Keratinocyte (primary cell): ENCODE results near the gene HERPUD1. TPM values are rescaled to one million over a fixed set of nuclear protein-coding genes. Genes with fewer than 3 reads are reported as not detected.

Source experiments
- DNase-seq: peaks from one replicate; pipeline ENCODE4 v3.0.0-alpha.2; 2011; ENCODE audit warnings: low read depth, missing footprints, low spot score
- FAIRE-seq: peaks from 2 replicates; lab custom pipeline; 2011; peaks lifted over from hg19 to GRCh38; lab: Jason Lieb, UNC
- H2AFZ ChIP-seq: 2 replicates; pipeline ENCODE4 v1.6.0; 2012; ENCODE audit warnings: low read length, control low read depth, inconsistent platforms; ENCODE audit not compliant: control insufficient read depth
- H3K27ac ChIP-seq: 2 replicates; pipeline ENCODE4 v1.5.1; 2011; ENCODE audit warnings: low read length; ENCODE audit not compliant: control insufficient read depth, insufficient read depth
- H3K27me3 ChIP-seq: 3 replicates; pipeline ENCODE4 v1.6.0; 2011; ENCODE audit warnings: low read length; ENCODE audit not compliant: control insufficient read depth, insufficient read depth; ENCODE audit errors: extremely low read depth
- H3K36me3 ChIP-seq, 2 experiments: 2 replicates in 1 of 2; 3 replicates in 1 of 2; pipeline ENCODE4 v1.5.1; 2011; ENCODE audit warnings: low read length in 2 of 2, mild to moderate bottlenecking in 1 of 2; ENCODE audit not compliant: control insufficient read depth in 2 of 2, insufficient read depth in 2 of 2; ENCODE audit errors: extremely low read depth in 1 of 2
- H3K4me1 ChIP-seq: 3 replicates; pipeline ENCODE4 v1.5.1; 2011; ENCODE audit warnings: low read length; ENCODE audit not compliant: control insufficient read depth, insufficient read depth; ENCODE audit errors: extremely low read depth
- H3K4me2 ChIP-seq: 3 replicates; pipeline ENCODE4 v1.6.0; 2011; ENCODE audit warnings: low read depth, low read length; ENCODE audit not compliant: control insufficient read depth, insufficient read depth; ENCODE audit errors: extremely low read depth
- H3K4me3 ChIP-seq, 3 experiments: fragments of 200-600 bp in 1 of 3; sonication (generic) in 1 of 3; 2 replicates in 2 of 3; 3 replicates in 1 of 3; pipeline ENCODE4 v1.5.1; 2011 to 2016; ENCODE audit warnings: low read length in 3 of 3, mild to moderate bottlenecking in 3 of 3, control low read depth in 2 of 3, inconsistent platforms in 1 of 3, low read depth in 1 of 3, mixed read lengths in 1 of 3, mixed run types in 1 of 3, moderate library complexity in 1 of 3; ENCODE audit not compliant: control insufficient read depth in 2 of 3, insufficient read depth in 2 of 3; ENCODE audit errors: extremely low read depth in 1 of 3
- H3K79me2 ChIP-seq: 2 replicates; pipeline ENCODE4 v1.6.0; 2012; ENCODE audit warnings: low read length; ENCODE audit not compliant: control insufficient read depth, insufficient read depth
- H3K9ac ChIP-seq: 3 replicates; pipeline ENCODE4 v1.6.0; 2011; ENCODE audit warnings: low read length; ENCODE audit not compliant: control insufficient read depth, insufficient read depth; ENCODE audit errors: extremely low read depth
- H3K9me1 ChIP-seq: 3 replicates; pipeline ENCODE4 v1.6.0; 2011; ENCODE audit warnings: low read length; ENCODE audit not compliant: control insufficient read depth, insufficient read depth; ENCODE audit errors: extremely low read depth
- H3K9me3 ChIP-seq: 2 replicates; pipeline ENCODE4 v1.5.1; 2012; ENCODE audit warnings: low read depth, low read length; ENCODE audit not compliant: control insufficient read depth
- H4K20me1 ChIP-seq: 3 replicates; pipeline ENCODE4 v1.6.0; 2011; ENCODE audit warnings: low read length; ENCODE audit not compliant: control insufficient read depth, insufficient read depth; ENCODE audit errors: extremely low read depth
- EZH2 ChIP-seq: IDR thresholded peaks from one replicate; pipeline ENCODE4 v1.6.1; 2012; ENCODE audit warnings: inconsistent platforms, mild to moderate bottlenecking, low read length, moderate library complexity
- dilution Hi-C: fragments of 300-500 bp; cut with MboI; formaldehyde crosslinking; loops from one replicate; pipeline ENCODE4 v1.7.0; 2020; ENCODE audit warnings: low sequenced_read_pairs; ENCODE audit not compliant: extremely low pct_ligation_motif_present
- polyA plus RNA-seq, 5 experiments: library from polyadenylated mRNA; depleted of rRNA in 3 of 5; stranded (reverse) in 3 of 5; stranded (forward) in 1 of 5; unstranded in 1 of 5; fragments of >200 nt; gene quantifications; 1 replicate in 1 of 5; 2 replicates in 3 of 5; 3 replicates in 1 of 5; pipeline versions ENCODE4 v1.2.1 to v1.2.3, GENCODE V29; 2011 to 2012; ENCODE audit warnings: missing spikeins in 2 of 5, low read depth in 1 of 5, low replicate concordance in 1 of 5
- TF ChIP-seq, protein P1 (sequence below), 3 experiments: IDR thresholded peaks in 1 of 3; conservative IDR thresholded peaks in 1 of 3; optimal IDR thresholded peaks in 1 of 3; 2 replicates in 2 of 3; 3 replicates in 1 of 3; pipeline versions ENCODE3 to v1.5.1; 2011; ENCODE audit warnings: low read length in 3 of 3, mild to moderate bottlenecking in 3 of 3, moderate library complexity in 2 of 3, control low read depth in 1 of 3, inconsistent platforms in 1 of 3; ENCODE audit not compliant: insufficient read depth in 2 of 3; ENCODE audit errors: extremely low read depth in 1 of 3

The HERPUD1 gene
- polyA plus RNA-seq, 1 donor (not counting 4 experiments of a cell fraction or from before 2014, with no cell fraction given), result 183 TPM

DNA sequence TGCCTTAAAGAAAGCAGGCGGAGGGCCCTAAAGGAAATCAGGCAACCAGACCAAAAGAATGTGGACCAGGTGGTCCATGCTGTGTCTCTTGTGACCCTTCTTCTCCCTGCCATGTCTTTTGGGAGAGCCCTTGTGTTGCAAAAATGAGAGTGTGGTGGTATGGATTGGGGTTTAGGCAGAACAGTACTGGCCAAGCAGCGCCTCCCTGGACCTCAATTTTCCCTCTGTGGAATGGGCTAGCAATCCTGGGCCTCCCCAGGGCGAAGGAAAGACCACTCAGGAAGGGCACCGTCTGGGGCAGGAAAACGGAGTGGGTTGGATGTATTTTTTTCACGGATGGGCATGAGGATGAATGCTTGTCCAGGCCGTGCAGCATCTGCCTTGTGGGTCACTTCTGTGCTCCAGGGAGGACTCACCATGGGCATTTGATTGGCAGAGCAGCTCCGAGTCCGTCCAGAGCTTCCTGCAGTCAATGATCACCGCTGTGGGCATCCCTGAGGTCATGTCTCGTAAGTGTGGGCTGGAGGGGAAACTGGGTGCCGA, 49.9 kb downstream of the HERPUD1 start:
- H3K9me1 ChIP-seq, result no peaks in the 10 kb centered on the region
- no peak overlapping the region for H2AFZ ChIP-seq
- dilution Hi-C loops, result no loop called here
- H3K27ac ChIP-seq, result no peak overlapping the region
- no peaks in the 10 kb centered on the region for H3K36me3 ChIP-seq
- H3K4me1 ChIP-seq, result peaks cover 11% of the 10 kb centered on the region
- no peak overlapping the region for H3K4me3 ChIP-seq
- no peaks in the 10 kb centered on the region for H3K9me3 ChIP-seq
- H3K9ac ChIP-seq, result no peak overlapping the region
- H3K27me3 ChIP-seq, result no peaks in the 10 kb centered on the region
- no peak for DNase-seq
- H3K4me2 ChIP-seq, result no peak overlapping the region
- no peak for FAIRE-seq
- TF ChIP-seq, protein P1, sequence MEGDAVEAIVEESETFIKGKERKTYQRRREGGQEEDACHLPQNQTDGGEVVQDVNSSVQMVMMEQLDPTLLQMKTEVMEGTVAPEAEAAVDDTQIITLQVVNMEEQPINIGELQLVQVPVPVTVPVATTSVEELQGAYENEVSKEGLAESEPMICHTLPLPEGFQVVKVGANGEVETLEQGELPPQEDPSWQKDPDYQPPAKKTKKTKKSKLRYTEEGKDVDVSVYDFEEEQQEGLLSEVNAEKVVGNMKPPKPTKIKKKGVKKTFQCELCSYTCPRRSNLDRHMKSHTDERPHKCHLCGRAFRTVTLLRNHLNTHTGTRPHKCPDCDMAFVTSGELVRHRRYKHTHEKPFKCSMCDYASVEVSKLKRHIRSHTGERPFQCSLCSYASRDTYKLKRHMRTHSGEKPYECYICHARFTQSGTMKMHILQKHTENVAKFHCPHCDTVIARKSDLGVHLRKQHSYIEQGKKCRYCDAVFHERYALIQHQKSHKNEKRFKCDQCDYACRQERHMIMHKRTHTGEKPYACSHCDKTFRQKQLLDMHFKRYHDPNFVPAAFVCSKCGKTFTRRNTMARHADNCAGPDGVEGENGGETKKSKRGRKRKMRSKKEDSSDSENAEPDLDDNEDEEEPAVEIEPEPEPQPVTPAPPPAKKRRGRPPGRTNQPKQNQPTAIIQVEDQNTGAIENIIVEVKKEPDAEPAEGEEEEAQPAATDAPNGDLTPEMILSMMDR (optimal IDR thresholded peaks at IDR 0.05 in 1 of 3, IDR thresholded peaks at IDR 0.05 in 1 of 3, conservative IDR thresholded peaks at IDR 0.05 in 1 of 3; ENCODE audit: extremely low read depth in 1 of 3, insufficient read depth in 2 of 3, low read length in 3 of 3), result no peak
- no peak for TF ChIP-seq EZH2
- no peaks in the 10 kb centered on the region for H4K20me1 ChIP-seq
- H3K79me2 ChIP-seq, result no peaks in the 10 kb centered on the region

DNA sequence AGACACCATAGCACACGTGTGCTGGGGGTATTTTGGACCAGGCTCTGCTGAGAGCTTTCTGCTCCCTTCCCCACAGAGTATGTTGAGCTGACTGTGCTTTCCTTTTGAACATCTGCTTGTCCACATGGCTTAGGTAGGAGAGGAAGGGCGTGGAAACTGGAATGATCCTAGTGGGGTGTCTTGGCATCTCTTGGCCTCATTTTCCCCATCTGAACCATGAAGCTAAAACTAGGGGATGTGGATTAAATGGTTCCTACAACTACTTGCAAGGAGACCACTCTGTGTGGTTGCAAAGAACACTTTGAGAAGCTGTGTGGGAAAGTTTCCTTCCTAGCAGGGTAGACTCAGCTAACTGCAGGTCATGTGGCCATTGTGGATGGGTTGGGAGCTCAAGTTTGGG, 50.8 kb downstream of the HERPUD1 start:
- no peaks in the 10 kb centered on the region for H4K20me1 ChIP-seq
- no peak overlapping the region for H3K4me2 ChIP-seq
- no peaks in the 10 kb centered on the region for H3K9me1 ChIP-seq
- no peak overlapping the region for H2AFZ ChIP-seq
- no peak for TF ChIP-seq EZH2
- TF ChIP-seq, protein P1 (optimal IDR thresholded peaks at IDR 0.05 in 1 of 3, IDR thresholded peaks at IDR 0.05 in 1 of 3, conservative IDR thresholded peaks at IDR 0.05 in 1 of 3; ENCODE audit: extremely low read depth in 1 of 3, insufficient read depth in 2 of 3, low read length in 3 of 3), result no peak
- FAIRE-seq (no peak), DNase-seq (no peak)
- dilution Hi-C loops, result no loop called here
- no peaks in the 10 kb centered on the region for H3K27me3 ChIP-seq
- no peak overlapping the region for H3K27ac ChIP-seq
- H3K79me2 ChIP-seq, result no peaks in the 10 kb centered on the region
- H3K36me3 ChIP-seq, result no peaks in the 10 kb centered on the region
- no peak overlapping the region for H3K9ac ChIP-seq
- H3K4me1 ChIP-seq, result peaks cover 11% of the 10 kb centered on the region
- H3K9me3 ChIP-seq, result no peaks in the 10 kb centered on the region
- no peak overlapping the region for H3K4me3 ChIP-seq
